HEK293 (cell line): ENCODE data around the gene MINDY2.
A peak's percentile ranks its signal among the peaks of the same experiment; 100 is the strongest.

Experiments used
- BCL11A ChIP-seq: fragments of 450-650 bp; formaldehyde crosslinking; IDR thresholded peaks from 2 replicates; pipeline ENCODE4 v1.5.1; 2016; ENCODE audit warnings: low read depth, missing biosample characterization, missing genetic modification characterization
- BCL11B ChIP-seq: fragments of 450-650 bp; formaldehyde crosslinking; IDR thresholded peaks from 2 replicates; pipeline ENCODE4 v1.5.1; 2016; ENCODE audit warnings: low read depth, missing biosample characterization, missing genetic modification characterization
- BCL6B ChIP-seq: fragments of 450-650 bp; formaldehyde crosslinking; IDR thresholded peaks from 2 replicates; pipeline ENCODE4 v1.5.1; 2017; ENCODE audit warnings: missing biosample characterization, missing genetic modification characterization
- GFI1B ChIP-seq: fragments of 450-650 bp; formaldehyde crosslinking; IDR thresholded peaks from 2 replicates; pipeline ENCODE4 v1.5.1; 2016; ENCODE audit warnings: missing biosample characterization, missing genetic modification characterization
- KLF16 ChIP-seq: fragments of 450-650 bp; formaldehyde crosslinking; IDR thresholded peaks from 2 replicates; pipeline ENCODE4 v1.5.1; 2017; ENCODE audit warnings: missing biosample characterization, missing genetic modification characterization
- KLF8 ChIP-seq: fragments of 450-650 bp; formaldehyde crosslinking; IDR thresholded peaks from 2 replicates; pipeline ENCODE4 v1.5.1; 2016; ENCODE audit warnings: missing biosample characterization, missing genetic modification characterization
- OVOL3 ChIP-seq: fragments of 450-650 bp; formaldehyde crosslinking; IDR thresholded peaks from 2 replicates; pipeline ENCODE4 v1.5.1; 2016; ENCODE audit warnings: missing biosample characterization, missing genetic modification characterization
- PRDM6 ChIP-seq: fragments of 450-650 bp; formaldehyde crosslinking; IDR thresholded peaks from 2 replicates; pipeline ENCODE4 v1.5.1; 2017; ENCODE audit warnings: missing biosample characterization, missing genetic modification characterization
- SCRT1 ChIP-seq: fragments of 450-650 bp; formaldehyde crosslinking; IDR thresholded peaks from 2 replicates; pipeline ENCODE4 v1.5.1; 2016; ENCODE audit warnings: missing biosample characterization, missing genetic modification characterization, borderline replicate concordance
- SP7 ChIP-seq: fragments of 450-650 bp; formaldehyde crosslinking; IDR thresholded peaks from 2 replicates; pipeline ENCODE4 v1.5.1; 2016; ENCODE audit warnings: missing biosample characterization, missing genetic modification characterization
- ZBTB21 ChIP-seq: fragments of 450-650 bp; formaldehyde crosslinking; IDR thresholded peaks from 2 replicates; pipeline ENCODE4 v1.5.1; 2017; ENCODE audit warnings: missing biosample characterization, missing genetic modification characterization
- ZBTB26 ChIP-seq: fragments of 450-650 bp; formaldehyde crosslinking; optimal IDR thresholded peaks from 2 replicates; pipeline ENCODE3; 2016; ENCODE audit warnings: missing biosample characterization, mild to moderate bottlenecking, missing genetic modification characterization
- ZBTB44 ChIP-seq: fragments of 450-650 bp; IDR thresholded peaks from 2 replicates; pipeline ENCODE4 v1.5.1; 2018; ENCODE audit warnings: missing biosample characterization, mild to moderate bottlenecking, missing genetic modification characterization
- ZBTB48 ChIP-seq: fragments of 450-650 bp; formaldehyde crosslinking; IDR thresholded peaks from 2 replicates; pipeline ENCODE4 v1.5.1; 2016; ENCODE audit warnings: missing biosample characterization, missing genetic modification characterization
- ZFP37 ChIP-seq: fragments of 450-650 bp; formaldehyde crosslinking; IDR thresholded peaks from 2 replicates; pipeline ENCODE4 v1.5.1; 2016; ENCODE audit warnings: missing biosample characterization, missing genetic modification characterization
- ZNF112 ChIP-seq: fragments of 450-650 bp; formaldehyde crosslinking; IDR thresholded peaks from 2 replicates; pipeline ENCODE4 v1.5.0; 2017; ENCODE audit warnings: missing biosample characterization, missing genetic modification characterization
- ZNF148 ChIP-seq: fragments of 450-650 bp; formaldehyde crosslinking; IDR thresholded peaks from 2 replicates; pipeline ENCODE4 v1.5.0; 2017; ENCODE audit warnings: missing biosample characterization, missing genetic modification characterization, borderline replicate concordance
- ZNF157 ChIP-seq: fragments of 450-650 bp; formaldehyde crosslinking; IDR thresholded peaks from 2 replicates; pipeline ENCODE4 v1.5.1; 2016; ENCODE audit warnings: missing biosample characterization, missing genetic modification characterization
- ZNF23 ChIP-seq: fragments of 450-650 bp; formaldehyde crosslinking; IDR thresholded peaks from 2 replicates; pipeline ENCODE4 v1.5.1; 2016; ENCODE audit warnings: missing biosample characterization, missing genetic modification characterization, borderline replicate concordance
- ZNF266 ChIP-seq: fragments of 450-650 bp; formaldehyde crosslinking; IDR thresholded peaks from 2 replicates; pipeline ENCODE4 v1.5.1; 2016; ENCODE audit warnings: missing biosample characterization, missing genetic modification characterization, low read depth
- ZNF311 ChIP-seq: fragments of 450-650 bp; formaldehyde crosslinking; IDR thresholded peaks from 2 replicates; pipeline ENCODE4 v1.5.1; 2017; ENCODE audit warnings: missing biosample characterization, missing genetic modification characterization, borderline replicate concordance
- ZNF449 ChIP-seq: fragments of 450-650 bp; formaldehyde crosslinking; IDR thresholded peaks from 2 replicates; pipeline ENCODE4 v1.5.1; 2017; ENCODE audit warnings: missing biosample characterization, mild to moderate bottlenecking, missing genetic modification characterization, moderate library complexity
- ZNF529 ChIP-seq: fragments of 450-650 bp; formaldehyde crosslinking; IDR thresholded peaks from 2 replicates; pipeline ENCODE4 v1.5.1; 2017; ENCODE audit warnings: missing genetic modification characterization, missing biosample characterization; ENCODE audit not compliant: insufficient replicate concordance
- ZNF561 ChIP-seq: fragments of 450-650 bp; IDR thresholded peaks from 2 replicates; pipeline ENCODE4 v1.5.1; 2018; ENCODE audit warnings: missing biosample characterization, missing genetic modification characterization, borderline replicate concordance
- ZNF623 ChIP-seq: fragments of 450-650 bp; formaldehyde crosslinking; IDR thresholded peaks from 2 replicates; pipeline ENCODE4 v1.5.1; 2016; ENCODE audit warnings: missing biosample characterization, missing genetic modification characterization
- ZNF626 ChIP-seq: fragments of 450-650 bp; sonication (Bioruptor Pico); formaldehyde crosslinking; IDR thresholded peaks from 2 replicates; pipeline ENCODE4 v1.5.1; 2018; ENCODE audit warnings: missing biosample characterization, missing genetic modification characterization, inconsistent platforms
- ZNF660 ChIP-seq: fragments of 450-650 bp; IDR thresholded peaks from 2 replicates; pipeline ENCODE4 v1.5.1; 2018; ENCODE audit warnings: missing biosample characterization, mild to moderate bottlenecking, missing genetic modification characterization
- ZNF677 ChIP-seq: fragments of 450-650 bp; IDR thresholded peaks from 2 replicates; pipeline ENCODE4 v1.5.0; 2018; ENCODE audit warnings: missing biosample characterization, mild to moderate bottlenecking, missing genetic modification characterization, moderate library complexity
- ZNF785 ChIP-seq: fragments of 450-650 bp; formaldehyde crosslinking; IDR thresholded peaks from 2 replicates; pipeline ENCODE4 v1.5.1; 2016; ENCODE audit warnings: missing biosample characterization, missing genetic modification characterization
- ZNF830 ChIP-seq: fragments of 450-650 bp; IDR thresholded peaks from 2 replicates; pipeline ENCODE4 v1.5.0; 2018; ENCODE audit warnings: missing biosample characterization, missing genetic modification characterization, low read depth, mild to moderate bottlenecking, moderate library complexity
- ZNF837 ChIP-seq: fragments of 450-650 bp; formaldehyde crosslinking; IDR thresholded peaks from 2 replicates; pipeline ENCODE4 v1.5.1; 2016; ENCODE audit warnings: missing biosample characterization, missing genetic modification characterization

MINDY2 gene

GRCh38 chr15:58755956-58756355 lies 15.1 kb upstream of the MINDY2 start (continued):
- TF ChIP-seq OVOL3 (no peak), SCRT1 (tag by site-specific recombination) (no peak), ZBTB44 (tag by site-specific recombination) (peak; percentile 82), ZNF157 (tag by site-specific recombination) (no peak), ZNF677 (tag by site-specific recombination) (0 out of 2 replicates have a peak, but pooled peaks have one; percentile 53), KLF8 (tag by site-specific recombination) (no peak), GFI1B (no peak), KLF16 (no peak), ZNF148 (tag by site-specific recombination) (no peak), BCL6B (tag by site-specific recombination) (peak; percentile 65; the same call in 1 of the 2 replicates), ZFP37 (tag by site-specific recombination) (no peak), ZNF785 (no peak), ZNF112 (tag by site-specific recombination) (peak; percentile 75; the same call in 1 of the 2 replicates), ZNF626 (0 out of 2 replicates have a peak, but pooled peaks have one; percentile 68), ZNF266 (tag by site-specific recombination) (no peak), BCL11B (tag by site-specific recombination) (no peak), ZNF311 (no peak), PRDM6 (tag by site-specific recombination) (no peak), ZBTB48 (no peak), BCL11A (no peak), ZNF660 (tag by site-specific recombination) (peak; percentile 77), ZNF23 (no peak), ZBTB26 (tag by site-specific recombination) (no peak), SP7 (no peak), ZNF449 (tag by site-specific recombination) (no peak), ZNF623 (tag by site-specific recombination) (no peak), ZNF561 (tag by site-specific recombination) (peak; percentile 46; the same call in 1 of the 2 replicates), ZNF529 (tag by site-specific recombination) (peak; percentile 27), ZNF830 (tag by site-specific recombination) (no peak; the same call in 1 of the 2 replicates), ZBTB21 (tag by site-specific recombination) (no peak), ZNF837 (tag by site-specific recombination) (no peak)
